HG02798 (cell line): ENCODE measurements around the gene ZDHHC6.
"Not testable (repeated sequence)": the region's sequence is repeated elsewhere in the genome, so short reads cannot be mapped to it uniquely, and the experiment has no call there.

Experiments used
- ATAC-seq: cut with Tn5 transposase; IDR thresholded peaks from one replicate; pipeline ENCODE4 v1.9.1; 2021; ENCODE audit warnings: mild to moderate bottlenecking; ENCODE audit not compliant: unreplicated experiment, poor library complexity

Gene ZDHHC6

DNA sequence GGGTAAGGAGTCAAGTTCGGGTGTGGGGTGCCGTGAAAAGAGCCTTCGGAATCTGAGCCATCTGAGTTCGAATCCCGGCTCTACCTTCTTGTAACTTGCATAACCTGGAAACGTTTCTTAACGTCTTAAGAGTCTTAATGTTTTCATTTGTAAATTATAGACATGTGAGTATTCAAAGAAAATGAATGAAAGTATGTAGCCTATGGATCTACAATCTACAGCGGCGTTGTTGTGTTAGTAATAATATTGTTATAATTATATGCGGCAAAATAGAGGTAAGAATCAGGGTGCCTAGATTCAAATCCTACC, 860 bp upstream of the ZDHHC6 start:
- no peak for ATAC-seq

DNA sequence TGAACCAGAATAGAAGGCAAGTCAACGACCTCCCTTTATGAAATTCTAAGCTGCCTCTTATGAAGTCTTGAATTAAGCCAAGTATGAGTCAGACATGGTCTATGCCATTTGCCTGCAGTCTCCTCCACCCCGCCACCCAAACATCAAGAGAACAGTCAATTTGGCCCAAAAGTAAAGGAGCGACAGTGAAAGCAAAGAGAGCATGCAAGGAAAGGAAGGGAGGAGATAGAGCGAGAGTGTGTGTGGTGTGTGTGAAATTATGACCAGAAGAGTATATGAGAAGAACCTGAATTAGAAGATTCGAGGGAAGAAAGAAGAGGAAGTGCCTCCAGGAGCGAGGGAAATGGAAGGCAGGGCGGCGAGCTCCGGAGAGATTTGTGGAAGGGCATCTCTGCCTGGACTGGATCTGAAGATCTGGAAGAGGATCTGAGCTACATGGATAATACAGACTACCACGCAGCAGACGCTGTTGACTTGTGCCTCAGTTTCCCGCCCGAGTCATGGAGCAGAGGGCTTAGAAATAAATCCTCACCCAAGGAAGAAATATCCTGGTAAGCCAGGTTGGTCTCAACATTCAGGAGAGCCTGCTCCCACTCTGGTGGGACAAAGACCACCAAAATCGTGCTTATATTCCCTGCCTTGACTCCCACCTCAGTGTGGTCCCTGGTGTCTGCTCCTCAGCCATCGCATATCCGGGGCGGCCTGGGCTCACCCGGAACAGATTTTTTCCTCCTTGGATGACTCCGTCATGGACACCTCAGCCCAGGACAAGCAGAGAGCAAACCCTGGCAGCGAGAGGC, 459 bp downstream of the ZDHHC6 start:
- no peak for ATAC-seq

DNA sequence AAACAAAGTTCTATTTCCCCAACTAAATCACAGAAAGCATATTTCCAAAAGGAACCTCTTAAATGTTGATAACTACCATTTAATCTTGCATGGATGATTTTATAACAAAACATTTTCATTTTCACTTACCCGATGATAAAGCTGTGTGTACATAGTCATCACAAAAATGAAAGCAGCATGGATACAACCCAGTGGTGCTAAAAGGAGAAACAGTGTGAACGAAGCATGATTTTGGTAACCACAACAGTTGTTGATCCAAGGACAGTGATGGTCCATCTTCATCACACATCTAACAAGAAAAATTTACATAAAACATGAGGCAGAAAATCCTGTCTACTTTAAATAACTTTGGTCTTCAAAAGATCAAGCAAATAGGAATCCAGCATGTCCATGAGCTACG, 4.7 kb downstream of the ZDHHC6 start:
- ATAC-seq: no peak

DNA sequence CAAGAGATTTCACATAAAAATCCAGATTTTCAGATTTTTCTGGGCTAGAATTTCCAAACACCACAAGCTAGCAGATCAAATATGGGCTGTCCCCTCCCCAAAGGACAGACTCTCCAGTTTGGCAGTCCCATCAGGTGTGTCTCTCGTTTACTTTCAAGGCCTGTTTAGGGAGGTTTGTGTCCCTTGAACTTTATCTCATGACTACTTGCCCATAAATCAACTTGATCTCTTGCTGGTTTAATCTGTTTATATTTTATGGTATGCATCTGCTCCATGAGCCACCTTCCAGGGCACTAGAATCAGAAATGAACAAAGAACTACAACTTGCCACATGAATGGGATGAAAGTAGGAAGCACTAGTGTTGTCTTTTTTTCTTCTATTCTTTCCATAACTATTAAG, 5.2 kb downstream of the ZDHHC6 start:
- ATAC-seq: no peak

DNA sequence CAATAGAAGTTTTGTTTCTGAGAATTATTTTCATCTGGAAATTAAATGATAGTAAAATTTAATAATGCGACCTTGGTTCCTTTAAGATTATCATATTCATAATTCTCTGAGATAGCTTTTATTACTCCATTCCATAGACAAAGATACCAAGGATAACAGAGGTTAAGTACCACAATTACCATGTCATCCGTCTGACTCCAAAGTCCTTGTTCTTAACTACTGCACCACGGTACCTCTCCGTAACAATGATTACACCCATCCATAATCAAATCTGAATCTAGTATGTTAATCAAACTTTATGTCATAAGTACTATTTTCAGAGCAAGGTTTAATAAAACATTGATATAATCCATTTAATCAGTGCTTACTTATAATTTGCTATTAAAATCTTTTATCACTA, 8.4 kb downstream of the ZDHHC6 start:
- ATAC-seq: no peak

DNA sequence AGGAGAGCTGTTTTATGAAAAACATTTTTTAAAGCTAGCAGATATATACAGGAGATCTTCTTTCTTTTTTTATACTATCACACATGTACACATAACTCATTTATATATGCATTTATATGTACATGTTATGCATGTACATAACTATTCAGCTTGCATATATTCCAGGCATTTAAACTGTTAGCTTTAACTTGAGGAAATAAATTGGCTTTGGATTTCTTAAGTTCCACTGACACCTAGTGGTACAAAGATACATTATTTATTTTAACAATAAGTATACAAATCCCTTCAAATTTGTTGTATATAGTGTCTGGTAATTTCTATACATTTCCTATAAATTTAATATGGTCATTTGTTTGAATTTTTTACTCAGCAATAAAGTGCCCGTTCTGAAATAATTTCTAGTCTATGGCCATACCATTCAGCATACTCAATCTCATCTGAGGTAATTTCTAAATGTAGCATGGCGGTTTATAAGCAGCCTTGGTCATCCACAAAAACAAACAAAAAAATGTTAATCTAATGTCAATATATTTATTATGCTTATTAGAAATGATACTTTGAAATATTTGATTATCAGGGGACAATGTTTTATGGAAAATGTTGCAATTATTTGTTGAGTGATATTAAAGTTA, 11.6 kb downstream of the ZDHHC6 start:
- no peak for ATAC-seq

DNA sequence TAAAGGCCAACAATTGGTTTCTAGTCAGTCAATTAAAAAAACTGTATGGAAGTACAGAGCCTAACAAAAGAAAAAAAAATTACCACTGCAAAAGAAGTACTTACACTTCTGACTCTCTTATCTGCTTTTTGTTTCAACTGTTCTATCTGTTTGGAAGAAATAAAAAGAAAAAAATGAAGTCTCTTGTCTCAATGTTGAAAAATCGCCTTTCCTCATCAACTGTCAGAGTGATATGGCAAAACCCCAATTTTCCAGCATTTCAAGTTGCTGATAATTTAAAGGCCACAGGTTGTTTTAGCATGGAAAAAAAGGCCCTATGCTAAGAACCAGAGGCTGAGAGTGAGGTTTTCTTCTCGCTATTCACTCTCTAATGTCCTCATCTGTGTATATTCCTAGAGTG, 13.6 kb downstream of the ZDHHC6 start:
- no peak for ATAC-seq

DNA sequence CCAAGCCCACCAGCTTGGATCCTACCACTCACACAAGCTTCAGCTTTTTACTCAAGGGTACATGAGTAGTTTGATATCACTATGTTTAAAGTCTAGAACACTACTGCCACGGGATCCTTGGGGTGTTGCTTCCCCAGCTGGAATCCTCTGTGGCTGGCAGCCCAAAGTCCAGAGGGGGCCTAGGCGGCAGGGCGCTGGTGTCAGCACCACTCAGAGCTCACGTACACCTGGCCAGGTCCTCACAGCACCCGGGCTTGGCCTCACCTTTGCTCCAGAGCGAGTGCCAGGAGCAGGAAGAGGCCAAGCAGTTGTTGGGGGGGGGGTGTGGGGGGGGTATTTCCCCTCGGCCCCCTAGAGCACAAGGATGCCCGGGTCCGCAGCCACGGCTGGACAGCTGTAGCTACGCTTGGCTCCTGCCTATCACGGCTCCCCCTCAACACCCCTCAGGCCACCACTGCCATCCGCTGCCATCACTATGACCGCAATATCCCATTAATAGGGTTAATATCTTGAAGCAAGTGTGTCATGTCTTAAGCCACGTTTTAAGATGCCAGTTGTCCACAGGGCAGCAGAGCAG, 17.0 kb downstream of the ZDHHC6 start:
- no peak for ATAC-seq

DNA sequence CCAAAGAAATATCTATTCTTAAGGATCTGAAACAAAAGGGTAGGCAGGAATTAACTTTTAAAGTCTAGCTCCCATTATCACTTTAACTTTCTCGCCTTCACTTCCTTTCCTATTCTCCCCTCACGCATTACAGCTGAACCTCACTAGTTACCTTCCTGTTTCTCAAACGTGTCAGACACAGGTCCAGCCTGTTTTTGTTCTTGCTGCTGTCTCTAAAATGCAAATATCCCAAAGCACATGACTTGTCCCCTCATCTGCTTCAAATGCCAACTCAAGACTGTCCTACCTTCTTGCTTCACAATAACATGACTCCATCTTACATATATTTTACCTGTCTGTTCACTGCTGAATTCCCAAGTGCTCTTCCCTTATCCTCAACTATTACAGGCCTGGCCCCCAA, 17.6 kb downstream of the ZDHHC6 start:
- ATAC-seq: no peak

DNA sequence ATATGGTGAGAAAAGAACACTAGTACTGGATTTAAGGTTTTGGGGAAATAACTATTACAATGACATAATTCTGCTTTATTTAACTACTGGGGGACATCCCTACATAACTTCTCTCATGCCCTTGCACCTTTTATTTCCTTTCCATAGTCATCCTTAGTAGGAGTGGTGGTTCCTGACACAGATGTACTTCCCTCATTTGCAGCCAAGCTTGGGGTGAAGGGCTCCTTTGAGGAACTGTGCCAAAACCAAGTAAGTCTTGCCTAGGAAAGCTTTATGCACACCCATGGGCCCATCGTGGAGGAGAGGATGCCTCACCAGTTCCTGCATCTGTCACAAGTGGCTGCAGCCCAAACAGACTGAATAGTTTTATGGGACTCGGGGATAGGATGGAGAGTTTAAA, 20.6 kb downstream of the ZDHHC6 start:
- no peak for ATAC-seq

DNA sequence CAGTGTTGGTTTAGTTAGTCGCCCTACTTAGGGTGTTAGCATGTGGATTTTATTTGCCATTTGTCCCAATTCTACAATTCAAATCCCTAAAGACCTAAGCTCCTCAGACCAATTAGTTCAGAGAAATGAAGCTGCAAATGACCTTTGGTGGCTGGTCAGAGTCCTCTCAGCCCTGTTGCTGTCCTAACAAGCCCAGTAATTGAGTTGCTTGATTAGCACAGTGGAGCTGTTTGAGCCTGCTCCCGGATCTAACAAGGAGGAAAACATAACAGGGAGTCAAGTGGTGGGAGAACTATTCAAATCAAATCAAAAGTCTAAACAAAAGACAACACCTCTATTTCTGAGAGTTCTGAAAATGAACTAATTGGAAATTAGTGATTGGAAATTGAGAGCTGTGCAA, 22.1 kb downstream of the ZDHHC6 start:
- no peak for ATAC-seq

DNA sequence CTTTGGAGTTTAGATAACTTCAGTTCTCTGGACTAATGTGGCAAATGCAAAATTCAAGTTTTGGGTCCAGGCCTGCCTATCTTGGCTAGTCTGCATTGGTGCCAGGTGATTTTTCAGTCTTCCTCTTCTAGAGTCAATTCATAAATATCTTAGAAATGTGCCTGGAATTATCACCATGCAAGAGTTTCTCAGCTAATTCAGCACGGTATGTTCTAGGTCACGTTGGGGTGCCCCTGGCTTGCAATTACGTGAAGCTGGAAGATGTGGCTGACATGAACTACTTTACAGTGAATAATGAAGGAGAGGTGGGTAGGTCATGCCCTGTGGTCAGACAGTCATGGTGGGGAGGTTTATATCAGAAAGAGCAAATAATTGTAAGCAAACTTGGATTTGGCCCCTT, 25.0 kb downstream of the ZDHHC6 start:
- no peak for ATAC-seq

DNA sequence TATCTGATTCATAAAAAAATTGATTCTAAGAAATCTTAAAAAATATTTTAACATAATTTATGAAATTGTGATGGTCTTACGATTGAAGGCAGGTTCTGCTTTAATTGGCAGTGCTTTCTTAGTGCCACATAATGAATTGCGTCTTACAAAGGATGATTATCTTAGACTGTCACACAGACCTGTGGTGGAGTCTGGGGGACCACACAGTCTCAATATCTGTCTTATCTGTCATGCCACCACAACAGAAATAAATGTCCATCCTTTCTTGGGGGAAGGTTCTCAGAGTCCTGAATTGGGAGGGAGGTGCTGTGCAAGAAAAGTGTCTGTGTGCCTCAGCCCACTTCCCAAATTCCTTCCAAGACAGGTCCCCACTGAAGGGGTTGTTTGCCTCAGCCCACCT, 34.0 kb downstream of the ZDHHC6 start:
- ATAC-seq: no peak

DNA sequence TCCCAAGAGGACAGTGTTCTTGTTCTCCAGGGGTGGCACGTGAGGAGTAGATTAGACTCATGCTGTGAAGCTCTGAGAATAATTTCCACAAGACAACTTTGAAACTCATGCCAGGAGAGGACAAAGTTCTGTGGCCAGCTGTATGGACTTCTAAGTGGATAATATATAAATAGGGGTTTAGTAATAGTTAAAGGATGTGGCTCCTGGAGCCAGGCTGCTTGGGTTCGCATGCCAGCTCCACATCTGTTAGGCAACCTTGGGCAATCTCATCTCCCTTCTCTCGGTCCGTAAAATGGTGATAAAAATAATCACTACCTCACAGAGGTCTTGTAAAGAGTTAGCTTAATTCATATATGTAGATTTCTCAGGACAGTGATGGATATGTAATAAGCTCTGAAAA, 37.0 kb downstream of the ZDHHC6 start:
- ATAC-seq: no peak

DNA sequence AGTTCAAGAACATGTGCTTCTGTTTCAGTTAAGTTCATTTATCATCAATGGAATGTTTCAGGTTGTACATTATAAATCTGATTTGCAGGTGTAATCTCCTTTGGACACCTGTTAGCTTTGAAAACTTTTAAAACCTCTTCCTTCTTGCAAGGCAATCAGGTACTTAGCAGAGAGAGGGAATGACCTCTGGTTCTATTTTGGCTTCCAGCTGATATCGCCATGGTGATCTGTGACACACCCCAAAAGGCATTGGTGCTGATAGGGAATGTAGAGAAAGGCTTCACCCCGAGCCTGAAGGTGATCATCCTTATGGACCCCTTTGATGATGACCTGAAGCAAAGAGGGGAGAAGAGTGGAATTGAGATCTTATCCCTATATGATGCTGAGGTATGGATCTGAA, 37.4 kb downstream of the ZDHHC6 start:
- no peak for ATAC-seq

DNA sequence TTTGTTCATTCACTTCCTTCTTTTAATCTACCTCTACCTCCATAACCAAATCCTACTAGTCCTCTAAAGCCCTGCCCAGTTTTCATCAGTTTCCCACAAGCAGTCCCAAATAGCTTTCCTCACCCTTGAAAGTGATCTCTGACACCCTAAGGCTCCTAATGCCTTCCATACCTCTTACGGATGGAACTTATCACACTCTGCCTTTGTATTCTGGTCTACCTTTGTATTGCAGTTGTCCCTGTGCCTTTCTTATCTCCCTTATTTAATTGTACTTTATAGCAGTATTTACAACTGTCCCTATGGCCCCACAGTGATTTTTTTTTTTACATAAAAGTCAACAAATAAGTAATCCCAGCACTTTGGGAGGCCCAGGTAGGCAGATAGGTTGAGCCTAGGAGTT, 39.0 kb downstream of the ZDHHC6 start:
- no peak for ATAC-seq

DNA sequence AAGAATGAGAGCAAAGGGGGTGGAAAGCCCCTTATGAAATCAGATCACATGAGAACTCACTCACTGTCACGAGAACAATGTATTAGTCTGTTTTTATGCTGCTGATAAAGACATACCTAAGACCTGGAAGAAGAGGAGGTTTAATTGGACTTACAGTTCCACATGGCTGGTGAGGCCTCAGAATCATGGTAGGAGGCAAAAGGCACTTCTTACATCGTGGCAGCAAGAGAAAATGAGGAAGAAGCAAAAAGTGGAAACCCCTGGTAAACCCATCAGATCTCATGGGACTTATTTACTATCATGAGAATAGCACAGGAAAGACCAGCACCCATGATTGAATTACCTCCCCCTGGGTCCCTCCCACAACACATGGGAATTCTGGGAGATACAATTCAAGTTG, 39.9 kb downstream of the ZDHHC6 start:
- not testable (repeated sequence) for ATAC-seq

DNA sequence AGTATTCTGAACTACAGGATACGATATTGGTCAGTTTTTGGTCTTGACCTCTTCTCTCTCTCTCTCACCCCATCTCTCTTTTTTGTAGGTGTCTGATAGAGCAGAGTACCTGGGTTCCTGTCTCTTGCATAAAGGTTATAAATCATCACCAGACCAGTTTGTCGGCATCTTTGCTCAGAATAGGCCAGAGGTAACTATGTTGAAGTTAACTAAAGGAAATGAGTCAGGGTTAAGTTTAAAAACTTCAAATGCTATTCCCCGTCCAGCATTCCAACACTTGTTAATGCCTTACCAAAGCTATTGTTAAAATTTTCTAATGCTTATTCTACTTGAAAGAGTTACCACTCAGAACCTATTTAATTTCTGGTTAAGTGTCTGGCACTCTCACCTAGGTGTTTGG, 42.1 kb downstream of the ZDHHC6 start:
- ATAC-seq: no peak

DNA sequence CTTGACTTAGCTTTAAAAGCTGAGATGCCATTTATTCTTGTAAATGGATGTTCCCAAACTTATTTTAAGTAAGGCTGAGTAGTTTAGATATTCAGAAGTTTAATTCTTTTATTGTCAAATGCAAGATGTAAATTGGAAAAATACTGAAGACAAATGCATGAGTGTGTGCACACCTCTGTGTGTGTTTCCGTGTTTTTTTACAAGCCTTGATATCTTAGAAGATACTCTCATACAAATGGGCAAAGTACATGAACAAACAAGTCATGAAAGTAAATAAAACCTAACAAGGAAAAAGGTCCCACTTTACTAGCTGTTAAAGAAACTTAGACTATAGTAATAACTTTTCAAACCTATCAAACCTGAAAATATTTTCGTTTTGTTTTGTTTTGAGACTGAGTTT, 43.8 kb downstream of the ZDHHC6 start:
- no peak for ATAC-seq

DNA sequence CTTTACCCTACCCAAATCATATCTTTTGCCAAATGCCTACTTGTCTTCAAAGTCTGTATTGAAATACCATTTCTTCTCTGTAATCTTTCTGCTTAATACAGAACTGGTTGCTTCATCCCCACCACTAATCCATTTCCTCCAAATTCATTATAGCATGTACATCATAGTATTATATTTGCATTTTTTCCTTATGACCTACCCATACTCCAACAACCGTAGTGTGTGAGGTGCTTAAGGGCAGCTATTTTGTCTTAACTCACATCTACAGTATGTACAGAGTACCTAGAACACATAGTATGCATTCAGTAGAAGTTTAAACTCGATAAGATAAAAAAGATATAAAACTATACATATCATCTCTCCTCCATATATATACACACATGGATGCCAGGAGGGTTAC, 49.1 kb downstream of the ZDHHC6 start:
- no peak for ATAC-seq

DNA sequence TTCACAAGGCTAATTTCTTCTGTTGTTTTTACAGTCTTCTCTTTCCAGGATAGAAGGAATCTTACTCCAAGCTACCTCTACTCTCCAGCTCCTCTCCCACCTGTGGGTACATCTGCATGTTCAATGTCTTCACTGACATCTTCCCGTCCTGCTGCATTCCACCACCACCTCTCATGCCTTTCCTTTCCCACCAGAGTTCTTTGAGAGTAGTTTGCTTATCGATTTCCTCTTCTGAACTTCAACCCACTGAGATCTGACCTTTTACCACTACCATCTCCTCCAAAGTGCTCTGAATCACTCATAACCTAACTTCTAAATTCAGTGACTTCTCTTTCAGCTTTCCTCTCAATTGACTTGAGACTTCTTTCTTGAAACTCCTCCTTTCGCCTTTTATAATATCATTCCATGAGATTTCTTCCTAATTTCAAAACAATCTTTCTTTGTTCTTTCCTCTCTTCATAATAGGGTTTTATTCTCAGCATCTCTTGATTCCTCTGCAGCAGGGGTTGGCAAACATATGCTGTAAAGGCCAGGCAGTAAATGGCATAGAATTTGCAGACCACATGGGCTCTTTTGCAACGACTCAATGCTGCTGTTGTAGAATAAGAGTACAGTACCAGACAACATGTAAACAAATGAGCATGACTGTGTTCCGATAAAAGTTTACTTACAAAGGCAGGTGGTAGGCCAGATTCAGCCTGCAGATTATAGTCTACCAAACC, 50.7 kb downstream of the ZDHHC6 start:
- ATAC-seq: no peak
